ENCODE data around the gene CBX2.

DNA sequence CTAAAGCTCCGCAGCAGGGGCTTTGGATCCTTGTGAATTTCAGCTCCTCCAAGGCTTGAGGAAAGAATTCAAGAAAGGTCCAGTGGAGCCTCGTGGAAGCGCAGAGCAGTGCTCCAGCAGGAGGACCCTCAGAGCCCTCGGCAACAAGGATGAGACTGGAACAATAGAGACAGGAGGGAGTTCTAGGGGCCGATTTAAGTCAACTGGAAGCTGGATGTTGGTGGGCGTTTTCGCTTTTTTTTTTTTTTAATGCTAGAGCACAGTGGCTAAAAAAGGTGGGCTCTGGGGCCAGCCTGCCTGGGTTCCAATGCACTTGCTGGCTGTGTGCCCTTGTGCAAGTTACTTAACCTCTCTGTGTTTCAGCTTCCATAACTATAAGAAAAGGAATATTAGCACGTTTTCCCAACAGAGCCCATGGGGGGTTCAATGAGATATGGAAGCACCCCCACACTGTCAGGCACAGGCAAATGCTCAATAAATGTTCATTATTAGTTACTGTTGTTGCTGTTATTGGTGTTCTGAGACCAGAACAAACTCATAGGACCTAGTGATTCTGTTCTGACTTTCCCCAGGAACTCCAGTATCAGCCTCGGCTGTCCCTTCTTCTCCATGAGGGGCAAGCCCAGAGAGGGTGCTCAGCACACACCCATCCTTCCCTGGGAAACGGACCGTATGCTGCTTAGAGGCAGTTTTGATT, 24.2 kb downstream of the CBX2 start:
- TF ChIP-seq, protein P1, sequence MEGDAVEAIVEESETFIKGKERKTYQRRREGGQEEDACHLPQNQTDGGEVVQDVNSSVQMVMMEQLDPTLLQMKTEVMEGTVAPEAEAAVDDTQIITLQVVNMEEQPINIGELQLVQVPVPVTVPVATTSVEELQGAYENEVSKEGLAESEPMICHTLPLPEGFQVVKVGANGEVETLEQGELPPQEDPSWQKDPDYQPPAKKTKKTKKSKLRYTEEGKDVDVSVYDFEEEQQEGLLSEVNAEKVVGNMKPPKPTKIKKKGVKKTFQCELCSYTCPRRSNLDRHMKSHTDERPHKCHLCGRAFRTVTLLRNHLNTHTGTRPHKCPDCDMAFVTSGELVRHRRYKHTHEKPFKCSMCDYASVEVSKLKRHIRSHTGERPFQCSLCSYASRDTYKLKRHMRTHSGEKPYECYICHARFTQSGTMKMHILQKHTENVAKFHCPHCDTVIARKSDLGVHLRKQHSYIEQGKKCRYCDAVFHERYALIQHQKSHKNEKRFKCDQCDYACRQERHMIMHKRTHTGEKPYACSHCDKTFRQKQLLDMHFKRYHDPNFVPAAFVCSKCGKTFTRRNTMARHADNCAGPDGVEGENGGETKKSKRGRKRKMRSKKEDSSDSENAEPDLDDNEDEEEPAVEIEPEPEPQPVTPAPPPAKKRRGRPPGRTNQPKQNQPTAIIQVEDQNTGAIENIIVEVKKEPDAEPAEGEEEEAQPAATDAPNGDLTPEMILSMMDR (IDR thresholded peaks at IDR 0.05; ENCODE audit: insufficient read depth, low read length, poor library complexity, severe bottlenecking): no peak
- TF ChIP-seq EZH2phosphoT487 (conservative IDR thresholded peaks at IDR 0.05; ENCODE audit: low read length): no peak

All from SU-DHL-6 (cell line).